Neural crest cell (in vitro differentiated cells): ENCODE measurements around the gene ARHGAP15. TPM values are rescaled to one million over a fixed set of nuclear protein-coding genes. Genes with fewer than 3 reads are reported as not detected.

Experiments used
- DNase-seq: peaks from one replicate; pipeline ENCODE4 v3.0.0; 2021; ENCODE audit warnings: low read depth, mixed read lengths, low spot score
- H3K27ac Mint-ChIP-seq: one replicate; pipeline ENCODE4 v1.8.0; 2021; ENCODE audit warnings: mild to moderate bottlenecking, mixed read lengths; ENCODE audit not compliant: unreplicated experiment
- H3K27me3 Mint-ChIP-seq: 2 replicates; pipeline ENCODE4 v1.8.0; 2021; ENCODE audit warnings: low read depth, mild to moderate bottlenecking, mixed read lengths
- H3K36me3 Mint-ChIP-seq: 2 replicates; pipeline ENCODE4 v1.8.0; 2021; ENCODE audit warnings: low read depth, mild to moderate bottlenecking, mixed read lengths
- H3K4me1 Mint-ChIP-seq: 2 replicates; pipeline ENCODE4 v1.8.0; 2021; ENCODE audit warnings: mixed read lengths
- H3K4me3 Mint-ChIP-seq: one replicate; pipeline ENCODE4 v1.8.0; 2021; ENCODE audit warnings: mild to moderate bottlenecking, mixed read lengths
- H3K9me3 Mint-ChIP-seq: 2 replicates; pipeline ENCODE4 v1.8.0; 2021; ENCODE audit warnings: mixed read lengths
- total RNA-seq: library from RNA; stranded (reverse); gene quantifications from 2 replicates; pipeline ENCODE4 v1.2.1, GENCODE V29; 2021
- TF ChIP-seq, protein P1 (sequence below): fragments of 200-600 bp; sonication (generic); conservative IDR thresholded peaks from 2 replicates; pipeline ENCODE4 v1.5.0; 2021; ENCODE audit warnings: antibody characterized with exemption, mild to moderate bottlenecking

Gene ARHGAP15
- total RNA-seq, 1 donor from 2014 or later = 2.8 TPM

DNA sequence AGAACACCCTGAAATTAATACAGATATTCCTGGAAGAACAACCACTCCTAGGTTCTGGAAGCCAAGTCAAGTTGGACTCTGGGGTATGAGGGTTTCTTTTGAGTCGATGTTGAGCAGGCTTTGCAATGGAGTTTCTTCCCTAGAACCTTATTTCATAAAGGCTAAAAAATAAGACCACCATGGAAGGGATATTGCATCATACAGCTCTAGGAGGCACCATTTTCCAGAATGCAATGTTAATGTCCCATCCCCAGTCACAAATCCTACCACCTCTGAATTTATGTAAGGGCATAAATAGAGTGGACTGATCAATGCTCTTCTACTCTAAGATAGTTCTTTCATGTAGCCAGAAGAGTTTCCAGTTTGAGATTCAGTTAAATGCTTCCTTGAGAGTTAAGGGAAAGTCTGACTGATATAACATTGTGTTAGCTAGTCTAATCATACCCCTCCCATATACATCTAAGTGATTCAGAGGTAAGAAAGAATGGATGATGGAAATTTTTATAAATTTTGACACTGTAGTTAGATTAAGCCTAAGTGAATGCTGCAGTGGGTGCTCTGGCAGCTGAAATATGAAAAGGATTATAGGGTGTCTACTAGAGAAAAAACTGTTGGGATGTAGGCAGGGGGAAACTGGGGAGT lies 22.0 kb downstream of the ARHGAP15 start:
- no peaks in the 10 kb centered on the region for H3K27me3 Mint-ChIP-seq
- TF ChIP-seq, protein P1, sequence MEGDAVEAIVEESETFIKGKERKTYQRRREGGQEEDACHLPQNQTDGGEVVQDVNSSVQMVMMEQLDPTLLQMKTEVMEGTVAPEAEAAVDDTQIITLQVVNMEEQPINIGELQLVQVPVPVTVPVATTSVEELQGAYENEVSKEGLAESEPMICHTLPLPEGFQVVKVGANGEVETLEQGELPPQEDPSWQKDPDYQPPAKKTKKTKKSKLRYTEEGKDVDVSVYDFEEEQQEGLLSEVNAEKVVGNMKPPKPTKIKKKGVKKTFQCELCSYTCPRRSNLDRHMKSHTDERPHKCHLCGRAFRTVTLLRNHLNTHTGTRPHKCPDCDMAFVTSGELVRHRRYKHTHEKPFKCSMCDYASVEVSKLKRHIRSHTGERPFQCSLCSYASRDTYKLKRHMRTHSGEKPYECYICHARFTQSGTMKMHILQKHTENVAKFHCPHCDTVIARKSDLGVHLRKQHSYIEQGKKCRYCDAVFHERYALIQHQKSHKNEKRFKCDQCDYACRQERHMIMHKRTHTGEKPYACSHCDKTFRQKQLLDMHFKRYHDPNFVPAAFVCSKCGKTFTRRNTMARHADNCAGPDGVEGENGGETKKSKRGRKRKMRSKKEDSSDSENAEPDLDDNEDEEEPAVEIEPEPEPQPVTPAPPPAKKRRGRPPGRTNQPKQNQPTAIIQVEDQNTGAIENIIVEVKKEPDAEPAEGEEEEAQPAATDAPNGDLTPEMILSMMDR = no peak
- no peaks in the 10 kb centered on the region for H3K9me3 Mint-ChIP-seq
- H3K4me3 Mint-ChIP-seq = no peak overlapping the region
- no peak for DNase-seq
- H3K27ac Mint-ChIP-seq = no peak overlapping the region
- H3K4me1 Mint-ChIP-seq = no peaks in the 10 kb centered on the region
- H3K36me3 Mint-ChIP-seq = no peaks in the 10 kb centered on the region

- DNase-seq = no peak
- no peak overlapping the region for H3K27ac Mint-ChIP-seq
- H3K9me3 Mint-ChIP-seq = no peaks in the 10 kb centered on the region
- no peaks in the 10 kb centered on the region for H3K27me3 Mint-ChIP-seq
- no peak overlapping the region for H3K4me3 Mint-ChIP-seq
- H3K36me3 Mint-ChIP-seq = no peaks in the 10 kb centered on the region
- TF ChIP-seq, protein P1 = no peak
- no peaks in the 10 kb centered on the region for H3K4me1 Mint-ChIP-seq
Measured at GRCh38 chr2:143152219-143152618, 23.0 kb downstream of the ARHGAP15 start.

DNA sequence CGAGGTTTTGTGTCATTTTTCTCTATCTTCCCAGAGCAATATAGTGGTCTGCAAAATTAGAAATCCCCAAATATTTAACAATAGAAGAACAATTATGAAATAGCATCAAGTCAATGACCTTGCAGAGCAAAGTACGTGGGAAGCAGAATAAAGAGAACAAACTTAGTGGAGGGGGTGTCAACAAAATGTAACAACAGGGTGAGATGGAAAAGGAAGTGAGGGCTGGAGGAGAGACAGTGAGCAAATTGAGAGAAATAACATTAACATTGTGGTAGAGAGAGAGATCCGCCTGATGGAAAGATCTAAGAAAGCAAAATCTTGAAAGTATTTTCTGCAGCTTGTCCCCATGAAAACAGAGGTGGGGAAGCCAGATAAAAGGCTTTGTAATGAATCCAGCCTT lies 23.4 kb downstream of the ARHGAP15 start:
- H3K27ac Mint-ChIP-seq = no peak overlapping the region
- no peaks in the 10 kb centered on the region for H3K9me3 Mint-ChIP-seq

DNA sequence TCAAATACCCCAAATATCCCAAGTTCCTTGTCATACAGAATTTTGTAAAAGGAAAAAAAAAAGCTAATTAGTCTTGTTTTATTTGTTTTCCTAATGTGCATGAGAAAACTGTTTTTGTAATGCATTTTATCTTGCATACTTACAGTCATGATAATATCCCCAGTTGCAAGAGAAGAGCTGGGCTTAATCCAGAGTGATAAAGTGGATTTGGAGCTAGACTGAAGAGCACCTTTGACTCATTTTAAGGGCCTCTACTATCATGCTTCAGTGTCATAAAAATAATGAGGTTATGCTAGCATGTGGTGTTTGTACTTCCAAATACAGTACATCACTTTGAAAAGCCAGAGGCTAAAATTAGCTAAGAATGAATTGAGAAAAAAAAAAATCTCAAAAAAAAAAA lies 26.4 kb downstream of the ARHGAP15 start:
- H3K36me3 Mint-ChIP-seq = no peaks in the 10 kb centered on the region
- TF ChIP-seq, protein P1 = no peak
- no peaks in the 10 kb centered on the region for H3K9me3 Mint-ChIP-seq
- H3K4me3 Mint-ChIP-seq = no peak overlapping the region
- no peak for DNase-seq
- no peak overlapping the region for H3K27ac Mint-ChIP-seq
- peaks cover 2% of the 10 kb centered on the region for H3K4me1 Mint-ChIP-seq
- H3K27me3 Mint-ChIP-seq = no peaks in the 10 kb centered on the region

More for the DNA sequence above, 23.4 kb downstream of the ARHGAP15 start:
- no peaks in the 10 kb centered on the region for H3K27me3 Mint-ChIP-seq
- no peaks in the 10 kb centered on the region for H3K4me1 Mint-ChIP-seq
- no peak for DNase-seq
- TF ChIP-seq, protein P1 = no peak
- no peak overlapping the region for H3K4me3 Mint-ChIP-seq
- H3K36me3 Mint-ChIP-seq = no peaks in the 10 kb centered on the region

DNA sequence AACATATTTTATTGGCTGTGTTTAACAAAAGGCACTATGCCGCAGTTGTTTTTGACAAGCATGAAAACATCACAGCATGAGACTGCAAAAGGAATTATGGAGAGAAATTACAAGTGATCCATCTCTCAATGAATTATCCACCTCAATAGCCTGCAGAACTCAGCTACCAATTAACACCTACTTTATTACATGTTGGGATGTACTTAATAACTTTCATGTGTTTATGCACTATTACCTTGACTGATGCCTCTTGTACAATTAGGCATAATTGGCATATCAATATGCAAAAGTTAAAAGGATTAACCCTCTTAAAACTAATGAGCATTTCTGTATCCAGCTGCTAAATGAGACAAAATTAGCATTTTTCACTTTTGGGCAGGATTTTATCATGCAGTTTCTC lies 27.8 kb downstream of the ARHGAP15 start:
- no peaks in the 10 kb centered on the region for H3K9me3 Mint-ChIP-seq
- TF ChIP-seq, protein P1 = no peak
- no peak for DNase-seq
- no peak overlapping the region for H3K27ac Mint-ChIP-seq
- H3K4me3 Mint-ChIP-seq = no peak overlapping the region
- peaks cover 3% of the 10 kb centered on the region for H3K27me3 Mint-ChIP-seq
- H3K4me1 Mint-ChIP-seq = peaks cover 13% of the 10 kb centered on the region
- no peaks in the 10 kb centered on the region for H3K36me3 Mint-ChIP-seq
